GM18870 (cell line): ENCODE measurements around the gene SPAG4.

Experiments
- ATAC-seq: cut with Tn5 transposase; IDR thresholded peaks from one replicate; pipeline ENCODE4 v1.9.1; 2021; ENCODE audit warnings: moderate library complexity; ENCODE audit not compliant: unreplicated experiment

Gene SPAG4

GRCh38 chr20:35652641-35653429 lies 37.2 kb downstream of the SPAG4 start:
- ATAC-seq: no peak

GRCh38 chr20:35653430-35653734 lies 37.8 kb downstream of the SPAG4 start:
- ATAC-seq: no peak

- ATAC-seq: no peak
These were observed 38.3 kb downstream of the SPAG4 start for GRCh38 chr20:35653893-35654292.

- ATAC-seq: no peak
These were observed 38.8 kb downstream of the SPAG4 start for GRCh38 chr20:35654415-35654814.

- ATAC-seq: no peak
These were observed 41.6 kb downstream of the SPAG4 start for GRCh38 chr20:35657271-35657670.

- ATAC-seq: no peak
These were observed 44.7 kb downstream of the SPAG4 start for GRCh38 chr20:35660122-35660937.

- no peak for ATAC-seq
These were observed 45.4 kb downstream of the SPAG4 start for GRCh38 chr20:35661053-35661452.

GRCh38 chr20:35661908-35662307 lies 46.3 kb downstream of the SPAG4 start:
- ATAC-seq: no peak

GRCh38 chr20:35662551-35662950 lies 46.9 kb downstream of the SPAG4 start:
- no peak for ATAC-seq

- peak; percentile 5 for ATAC-seq
These were observed 48.2 kb downstream of the SPAG4 start for GRCh38 chr20:35663516-35664465.

GRCh38 chr20:35664466-35665206 lies 49.0 kb downstream of the SPAG4 start, which contains the start of the genes CPNE1 and RBM12:
Gene CPNE1, minus strand, starts transcription at chr20:35664900. Its CDS starts 31,977 bp downstream, at chr20:35632923.
Gene RBM12, minus strand, starts transcription at chr20:35664900. Its CDS starts 9,578 bp downstream, at chr20:35655322.
- peak; percentile 51 for ATAC-seq

- ATAC-seq: no peak
These were observed 50.3 kb downstream of the SPAG4 start for GRCh38 chr20:35665949-35666288.

GRCh38 chr20:35669221-35669620 lies 53.6 kb downstream of the SPAG4 start:
- no peak for ATAC-seq

GRCh38 chr20:35669681-35670080 lies 54.1 kb downstream of the SPAG4 start:
- no peak for ATAC-seq
